Stimulated activated naive B cell treated with anti-CD40 and anti-IgM and Interleukin-4, amounts not matched to agents 10 μg/mL and 1 μg/mL and 100 μg/mL, for 72 hours (primary cell): Measurements from ENCODE around the gene SPATC1L.

Experiments used
- ATAC-seq, 2 donors: fragments of 150-1000 bp; cut with Tn5 transposase; replicated peaks; 2 replicates each; pipeline ENCODE4 v1.10.0; 2021; ENCODE audit warnings: moderate library complexity in 1 of 2
- DNase-seq: peaks from one replicate; pipeline ENCODE4 v3.0.0; 2021
- H3K27ac Mint-ChIP-seq: one replicate; pipeline ENCODE4 v1.8.0; 2022; ENCODE audit warnings: mild to moderate bottlenecking, mixed read lengths
- H3K27me3 Mint-ChIP-seq, 2 donors: one replicate each; pipeline ENCODE4 v1.8.0; 2022; ENCODE audit warnings: mixed read lengths in 2 of 2
- H3K36me3 Mint-ChIP-seq, 2 donors: one replicate each; pipeline ENCODE4 v1.8.0; 2022; ENCODE audit warnings: mixed read lengths in 2 of 2, mild to moderate bottlenecking in 1 of 2
- H3K4me1 Mint-ChIP-seq, 2 donors: one replicate each; pipeline ENCODE4 v1.8.0; 2022; ENCODE audit warnings: mixed read lengths in 2 of 2, mild to moderate bottlenecking in 1 of 2
- H3K4me3 Mint-ChIP-seq, 2 donors: one replicate each; pipeline ENCODE4 v1.8.0; 2022; ENCODE audit warnings: mild to moderate bottlenecking in 2 of 2, mixed read lengths in 2 of 2, moderate library complexity in 1 of 2
- H3K9me3 Mint-ChIP-seq, 2 donors: one replicate each; pipeline ENCODE4 v1.8.0; 2022; ENCODE audit warnings: mixed read lengths in 2 of 2, mild to moderate bottlenecking in 1 of 2

SPATC1L gene

GRCh38 chr21:46159390-46159789, 24.9 kb downstream of the SPATC1L start:
- Mint-ChIP-seq H3K9me3 (no peaks in the 10 kb centered on the region), H3K27ac (peak overlapping the region; percentile 62), H3K36me3 (peaks cover 8 to 11% of the 10 kb centered on the region in 2 donors), H3K4me1 (no peaks in the 10 kb centered on the region), H3K27me3 (peaks cover 0 to 10% of the 10 kb centered on the region in 2 donors), H3K4me3 (peak overlapping the region in 1 of 2 donors; percentile 20)
- ATAC-seq = no peak
- no peak for DNase-seq

DNA sequence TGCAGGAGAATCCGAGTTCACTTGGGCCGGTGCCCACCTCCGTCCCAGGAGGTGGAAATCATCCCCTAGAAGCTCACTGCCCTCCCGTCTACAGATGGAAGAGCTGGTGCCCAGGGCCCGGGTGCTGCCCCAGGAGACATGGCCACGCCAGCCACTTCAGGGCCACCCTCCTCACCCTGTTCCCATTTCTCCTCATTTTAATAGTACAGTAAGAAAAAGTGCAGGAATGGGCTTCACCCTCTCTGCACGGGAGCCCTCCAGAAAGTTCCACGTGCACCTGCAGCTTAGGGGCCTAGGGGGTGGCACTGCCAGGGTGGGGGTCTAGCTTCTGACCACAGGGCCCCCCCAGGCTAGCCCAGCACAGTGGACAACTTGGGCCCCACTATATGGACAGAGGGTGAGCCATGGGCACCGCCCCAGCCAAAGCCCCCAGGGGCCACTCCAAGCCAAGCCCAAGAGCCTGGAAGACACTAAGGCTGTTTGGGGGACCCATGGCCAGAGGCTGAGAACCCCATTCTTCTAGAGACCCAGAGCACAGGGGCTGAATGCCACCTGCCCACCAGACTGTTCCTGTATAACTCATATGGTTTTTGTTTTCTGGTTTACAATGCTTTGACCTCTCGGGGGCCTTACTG, 25.5 kb downstream of the SPATC1L start:
- no peak for ATAC-seq
- Mint-ChIP-seq H3K36me3 (peaks cover 8 to 11% of the 10 kb centered on the region in 2 donors), H3K4me3 (peak overlapping the region in 1 of 2 donors; percentile 20), H3K27me3 (peaks cover 0 to 10% of the 10 kb centered on the region in 2 donors), H3K27ac (no peak overlapping the region), H3K9me3 (no peaks in the 10 kb centered on the region), H3K4me1 (no peaks in the 10 kb centered on the region)
- DNase-seq = no peak

DNA sequence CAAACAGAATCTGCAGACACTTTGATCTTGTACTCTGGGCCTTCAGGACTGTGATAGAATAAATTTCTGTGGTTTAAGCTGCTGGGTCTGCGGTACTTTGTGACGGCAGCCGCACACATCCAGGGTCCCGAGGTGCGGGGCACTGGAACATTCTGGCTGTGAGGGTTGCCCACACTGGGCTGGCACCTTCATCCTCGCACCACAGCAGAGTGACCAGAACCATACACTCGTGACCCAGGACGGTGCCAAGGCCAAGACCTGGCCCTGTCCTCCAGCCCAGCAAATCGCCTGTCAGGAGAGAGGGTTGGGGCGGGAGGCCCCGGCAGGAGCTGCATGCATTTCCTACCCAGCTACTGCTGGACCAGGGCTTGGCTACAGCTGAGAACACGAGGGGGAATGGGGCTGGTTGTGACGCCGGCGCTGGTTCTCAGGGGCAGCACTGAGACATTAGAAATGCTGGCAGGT, 26.2 kb downstream of the SPATC1L start:
- Mint-ChIP-seq H3K9me3 (no peaks in the 10 kb centered on the region), H3K4me3 (no peak overlapping the region), H3K27ac (no peak overlapping the region), H3K27me3 (peaks cover 0 to 5% of the 10 kb centered on the region in 2 donors), H3K36me3 (peaks cover 6% of the 10 kb centered on the region in 2 donors), H3K4me1 (no peaks in the 10 kb centered on the region)
- ATAC-seq = no peak
- DNase-seq = no peak

GRCh38 chr21:46157396-46157986, 26.8 kb downstream of the SPATC1L start:
- no peak overlapping the region for H3K27ac Mint-ChIP-seq
- no peaks in the 10 kb centered on the region for H3K9me3 Mint-ChIP-seq
- H3K4me3 Mint-ChIP-seq = no peak overlapping the region
- DNase-seq (no peak), ATAC-seq (no peak)
- H3K36me3 Mint-ChIP-seq = peaks cover 3 to 4% of the 10 kb centered on the region in 2 donors
- H3K27me3 Mint-ChIP-seq = no peaks in the 10 kb centered on the region
- no peaks in the 10 kb centered on the region for H3K4me1 Mint-ChIP-seq

DNA sequence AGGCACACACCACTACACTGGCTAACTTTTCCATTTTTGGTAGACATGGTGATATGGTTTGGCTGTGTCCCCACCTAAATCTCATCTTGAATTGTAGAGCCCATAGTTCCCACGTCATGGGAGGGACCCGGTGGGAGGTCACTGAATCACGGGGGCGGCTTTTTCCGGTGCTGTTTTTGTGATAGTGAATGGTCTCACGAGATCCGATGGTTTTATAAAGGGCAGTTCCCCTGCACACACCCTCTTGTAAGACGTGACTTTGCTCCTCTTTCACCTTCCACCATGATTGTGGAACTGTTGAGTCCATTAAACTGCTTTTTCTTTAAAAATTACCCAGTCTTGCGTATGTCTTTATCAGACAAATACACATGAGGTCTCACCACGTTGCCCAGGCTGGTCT, 27.6 kb downstream of the SPATC1L start:
- no peak for ATAC-seq
- DNase-seq = no peak
- no peaks in the 10 kb centered on the region for H3K27me3 Mint-ChIP-seq
- no peak overlapping the region for H3K27ac Mint-ChIP-seq
- H3K36me3 Mint-ChIP-seq = peaks cover 2 to 3% of the 10 kb centered on the region in 2 donors
- no peaks in the 10 kb centered on the region for H3K4me1 Mint-ChIP-seq
- H3K9me3 Mint-ChIP-seq = no peaks in the 10 kb centered on the region
- H3K4me3 Mint-ChIP-seq = no peak overlapping the region

- Mint-ChIP-seq H3K27me3 (no peaks in the 10 kb centered on the region), H3K4me3 (no peak overlapping the region), H3K36me3 (peaks cover 2 to 3% of the 10 kb centered on the region in 2 donors), H3K27ac (no peak overlapping the region), H3K9me3 (no peaks in the 10 kb centered on the region), H3K4me1 (no peaks in the 10 kb centered on the region)
- no peak for ATAC-seq
- no peak for DNase-seq
Measured at GRCh38 chr21:46156378-46156645, 27.9 kb downstream of the SPATC1L start.

GRCh38 chr21:46155514-46156377, 28.5 kb downstream of the SPATC1L start, which contains the start of gene FTCD:
Gene FTCD, minus strand, starts transcription at chr21:46155579. Its CDS starts 56 bp downstream, at chr21:46155523.
- DNase-seq (no peak), ATAC-seq (no peak)
- Mint-ChIP-seq H3K27ac (no peak within 1 kb of the TSS), H3K9me3 (no peaks in the 10 kb centered on the region), H3K36me3 (peaks cover 2 to 3% of the 10 kb centered on the region in 2 donors), H3K27me3 (no peaks in the 10 kb centered on the region), H3K4me3 (no peak within 1 kb of the TSS), H3K4me1 (no peaks in the 10 kb centered on the region)

DNA sequence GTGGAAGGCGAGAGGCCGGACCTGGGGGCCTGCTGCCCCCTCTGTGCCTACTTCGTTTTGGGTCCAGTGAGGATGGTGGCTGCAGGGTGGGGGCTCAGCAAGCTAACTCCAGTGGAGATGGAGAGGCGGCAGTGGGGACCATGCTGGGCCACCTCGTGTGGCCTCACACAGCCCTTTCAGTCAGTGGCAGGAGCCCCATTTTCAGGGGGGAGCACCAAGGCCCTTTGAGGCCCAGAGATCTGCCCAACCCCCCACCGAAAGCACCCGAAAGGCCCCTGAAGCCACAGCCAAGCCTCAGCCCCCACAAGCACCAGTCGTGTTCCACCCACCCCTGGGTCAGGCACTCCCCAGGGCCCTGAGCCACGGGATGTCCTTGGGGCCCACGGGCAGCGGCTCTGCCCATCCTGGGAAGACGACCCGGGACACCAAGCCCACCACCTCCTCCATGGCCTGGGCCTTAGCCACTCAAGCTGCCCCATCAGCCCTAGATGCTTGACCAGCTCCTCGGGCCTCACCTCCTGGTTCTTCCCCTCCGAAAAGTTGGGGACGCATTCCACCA, 29.2 kb downstream of the SPATC1L start:
- H3K4me3 Mint-ChIP-seq = no peak overlapping the region

GRCh38 chr21:46154155-46154954, 29.9 kb downstream of the SPATC1L start:
- no peak for ATAC-seq
- DNase-seq = no peak

More for the DNA sequence above, 29.2 kb downstream of the SPATC1L start:
- H3K27ac Mint-ChIP-seq = no peak overlapping the region
- H3K9me3 Mint-ChIP-seq = no peaks in the 10 kb centered on the region
- no peaks in the 10 kb centered on the region for H3K27me3 Mint-ChIP-seq
- peaks cover 2 to 3% of the 10 kb centered on the region in 2 donors for H3K36me3 Mint-ChIP-seq
- no peaks in the 10 kb centered on the region for H3K4me1 Mint-ChIP-seq
- DNase-seq = no peak
- no peak for ATAC-seq

DNA sequence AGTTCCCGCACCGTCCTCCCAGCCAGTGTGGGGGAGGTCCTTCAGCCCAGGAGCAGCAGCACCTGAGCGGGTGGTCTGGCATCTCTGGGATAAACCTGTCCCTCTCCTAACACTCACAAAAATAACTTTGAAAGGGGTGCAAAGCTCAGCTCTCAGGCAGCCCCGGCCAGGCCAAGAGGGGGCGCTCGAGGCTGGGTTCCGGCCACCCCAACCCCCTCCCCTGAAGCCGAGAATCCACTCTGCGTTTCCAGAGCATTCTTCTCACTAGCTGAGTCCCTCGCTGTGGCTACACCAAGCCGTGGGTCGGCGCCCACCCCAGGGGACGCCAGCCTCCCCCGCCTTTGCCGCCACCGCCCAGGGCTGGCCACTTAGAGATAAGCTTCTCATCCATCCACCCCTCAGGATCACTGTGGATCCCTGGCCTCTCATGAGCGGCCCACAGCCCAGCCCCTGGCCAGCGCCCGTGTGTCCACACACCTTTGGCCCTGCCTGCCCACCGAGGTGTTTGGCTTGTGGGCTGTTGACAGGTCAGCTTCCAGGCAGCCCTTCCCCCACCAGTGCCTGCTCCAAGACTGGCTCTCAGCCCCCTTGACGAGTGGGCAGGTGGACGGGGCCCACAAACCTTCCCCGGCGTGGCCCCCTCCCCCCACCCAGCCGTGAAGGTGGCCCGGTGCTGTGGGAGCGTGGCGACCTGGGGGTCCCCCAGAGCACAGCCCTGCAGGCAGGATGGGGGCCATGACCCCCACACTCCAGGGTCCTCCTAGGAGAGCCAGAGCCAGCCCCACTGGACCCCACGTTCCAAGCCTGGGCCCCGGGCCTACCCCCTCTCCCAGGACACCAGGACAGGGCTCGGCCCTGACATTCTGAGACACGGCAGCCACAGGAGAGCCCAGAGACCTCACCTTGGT, 30.8 kb downstream of the SPATC1L start:
- ATAC-seq (peak; percentile 62 to 67), DNase-seq (no peak)

More at GRCh38 chr21:46154155-46154954, 29.9 kb downstream of the SPATC1L start:
- no peak overlapping the region for H3K4me3 Mint-ChIP-seq
- H3K27ac Mint-ChIP-seq = no peak overlapping the region
- H3K27me3 Mint-ChIP-seq = no peaks in the 10 kb centered on the region
- peaks cover 2 to 3% of the 10 kb centered on the region in 2 donors for H3K36me3 Mint-ChIP-seq
- H3K9me3 Mint-ChIP-seq = no peaks in the 10 kb centered on the region
- H3K4me1 Mint-ChIP-seq = no peaks in the 10 kb centered on the region

DNA sequence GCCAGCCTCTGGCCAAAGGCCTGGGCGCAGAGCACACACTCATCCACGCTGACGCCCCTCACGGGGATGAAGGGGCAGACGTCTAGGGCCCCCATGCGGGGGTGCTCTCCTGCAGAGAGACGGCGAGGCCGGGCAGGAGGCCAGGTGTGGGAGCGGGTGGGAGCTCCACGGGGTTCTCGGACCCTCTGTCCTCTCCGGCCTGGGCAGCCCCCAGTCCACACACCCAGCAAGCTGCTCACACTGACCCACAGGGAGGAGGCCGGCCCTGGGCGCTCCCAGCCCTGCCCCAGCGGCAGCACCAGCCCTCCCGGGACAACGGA, 31.4 kb downstream of the SPATC1L start:
- Mint-ChIP-seq H3K27ac (no peak overlapping the region), H3K36me3 (peaks cover 2 to 3% of the 10 kb centered on the region in 2 donors), H3K4me1 (no peaks in the 10 kb centered on the region), H3K9me3 (no peaks in the 10 kb centered on the region), H3K27me3 (no peaks in the 10 kb centered on the region), H3K4me3 (no peak overlapping the region)
- ATAC-seq = peak in 1 of 2 donors; percentile 22
- DNase-seq = no peak

More for the DNA sequence above, 30.8 kb downstream of the SPATC1L start:
- H3K27ac Mint-ChIP-seq = no peak overlapping the region
- H3K36me3 Mint-ChIP-seq = peaks cover 2 to 3% of the 10 kb centered on the region in 2 donors
- no peaks in the 10 kb centered on the region for H3K4me1 Mint-ChIP-seq
- H3K27me3 Mint-ChIP-seq = no peaks in the 10 kb centered on the region
- H3K4me3 Mint-ChIP-seq = no peak overlapping the region
- H3K9me3 Mint-ChIP-seq = no peaks in the 10 kb centered on the region

DNA sequence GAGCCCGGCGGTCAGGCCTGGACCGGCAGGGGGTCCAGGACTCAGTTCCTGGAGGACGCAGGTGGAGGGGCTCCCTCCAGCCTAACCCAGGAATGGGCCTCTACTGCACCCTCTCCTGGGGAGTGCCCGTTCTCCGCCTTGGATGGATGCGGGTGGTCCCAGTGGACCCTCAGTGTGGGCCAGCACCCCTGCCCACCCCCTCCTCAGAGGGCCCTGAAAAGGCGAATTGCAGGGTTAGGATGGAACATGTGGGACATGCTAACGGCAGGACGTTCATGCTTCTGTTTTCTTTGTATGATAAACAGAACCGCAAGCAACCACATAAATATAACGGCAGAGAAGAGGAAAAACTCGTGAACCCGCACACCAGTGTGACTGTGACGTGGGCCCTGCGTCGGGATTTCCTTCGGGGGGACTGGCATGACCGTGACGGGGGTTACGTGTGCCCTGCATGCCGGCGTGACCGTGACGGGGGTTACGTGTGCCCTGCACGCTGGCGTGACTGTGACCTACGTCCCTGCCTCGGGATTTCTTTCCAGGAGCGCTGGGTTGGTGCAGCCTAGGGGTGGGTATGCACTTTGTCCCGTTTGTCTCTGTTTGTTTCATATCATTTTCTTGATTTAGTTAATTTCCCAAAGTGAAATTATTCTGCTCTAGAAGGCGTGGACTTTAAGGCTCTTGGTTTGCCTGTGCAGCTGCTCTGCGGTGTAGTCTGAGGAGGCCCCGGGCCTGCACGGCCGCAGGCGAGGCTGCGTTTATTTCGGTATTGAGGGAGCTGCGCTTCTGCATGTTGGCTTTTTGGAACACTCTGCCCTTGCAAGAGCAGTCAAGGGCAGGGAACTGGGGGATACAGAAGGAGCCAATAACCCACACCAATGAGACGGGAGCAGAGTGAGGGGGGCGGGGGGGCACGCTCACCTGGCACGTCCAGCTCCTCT, 32.0 kb downstream of the SPATC1L start:
- no peaks in the 10 kb centered on the region for H3K36me3 Mint-ChIP-seq
- no peak overlapping the region for H3K27ac Mint-ChIP-seq
- DNase-seq = no peak
- no peak overlapping the region for H3K4me3 Mint-ChIP-seq
- no peaks in the 10 kb centered on the region for H3K9me3 Mint-ChIP-seq
- no peaks in the 10 kb centered on the region for H3K4me1 Mint-ChIP-seq
- H3K27me3 Mint-ChIP-seq = no peaks in the 10 kb centered on the region
- no peak for ATAC-seq
